ENCODE results near the gene PLD6.
A peak's percentile ranks its signal among the peaks of the same experiment; 100 is the strongest.
"Not testable (repeated sequence)": the region's sequence is repeated elsewhere in the genome, so short reads cannot be mapped to it uniquely, and the experiment has no call there.

The PLD6 gene

GRCh38 chr17:17206124-17206912 lies at the start of gene PLD6:
PLD6 (minus strand) TSS chr17:17206333; CDS start chr17:17206286, 47 bp downstream.
- no peaks in the 10 kb centered on the region for H4K20me1 ChIP-seq (ENCODE audit: low read depth, low read length)
- TF ChIP-seq CTCF (IDR thresholded peaks at IDR 0.05; ENCODE audit: insufficient read depth, low read length, poor library complexity, severe bottlenecking): no peak
- no peak for TF ChIP-seq EZH2phosphoT487 (conservative IDR thresholded peaks at IDR 0.05; ENCODE audit: low read length)
- no peaks in the 10 kb centered on the region for H3K9me3 ChIP-seq (ENCODE audit: insufficient read depth, low read length)
- H3K9me2 ChIP-seq (replicated peaks; ENCODE audit: insufficient read depth, low read length): no peaks in the 10 kb centered on the region
- H3K4me2 ChIP-seq (ENCODE audit: low read depth, low read length, poor library complexity, severe bottlenecking): peak within 1 kb of the TSS; percentile 55
- peak within 1 kb of the TSS; percentile 74 for H3K27ac ChIP-seq (ENCODE audit: low read depth, low read length)
- peaks cover 22% of the 10 kb centered on the region for H3K79me2 ChIP-seq (ENCODE audit: insufficient read depth, low read length)
- H3F3A ChIP-seq (ENCODE audit: insufficient read depth): peaks cover 16% of the 10 kb centered on the region; the same call in 1 of the 2 replicates
- no peaks in the 10 kb centered on the region for H3K27me3 ChIP-seq (ENCODE audit: low read length)
- H2AFZ ChIP-seq (ENCODE audit: low read depth, low read length, severe bottlenecking): peak within 1 kb of the TSS; percentile 39
- peak within 1 kb of the TSS; percentile 56 for H3K4me3 ChIP-seq (ENCODE audit: insufficient read depth, low read length, poor library complexity, severe bottlenecking)
- peak within 1 kb of the TSS; percentile 68 for H3K9ac ChIP-seq (ENCODE audit: low read length)
- no peaks in the 10 kb centered on the region for H3K36me3 ChIP-seq (ENCODE audit: low read length)

- not testable (repeated sequence) for H3F3A ChIP-seq (ENCODE audit: insufficient read depth)
- peaks cover 41% of the 10 kb centered on the region; the same call in 1 of the 2 replicates for H3K36me3 ChIP-seq (ENCODE audit: low read length)
Observed at GRCh38 chr17:17255689-17256088, 49.6 kb upstream of the PLD6 start.

GRCh38 chr17:17254036-17254435 lies 47.9 kb upstream of the PLD6 start:
- H3K9ac ChIP-seq (ENCODE audit: low read length): no peak overlapping the region
- TF ChIP-seq EZH2phosphoT487 (conservative IDR thresholded peaks at IDR 0.05; ENCODE audit: low read length) (no peak), CTCF (IDR thresholded peaks at IDR 0.05; ENCODE audit: insufficient read depth, low read length, poor library complexity, severe bottlenecking) (no peak)
- H3K9me2 ChIP-seq (replicated peaks; ENCODE audit: insufficient read depth, low read length): no peaks in the 10 kb centered on the region
- no peaks in the 10 kb centered on the region for H3F3A ChIP-seq (ENCODE audit: insufficient read depth)
- no peak overlapping the region for H3K4me3 ChIP-seq (ENCODE audit: insufficient read depth, low read length, poor library complexity, severe bottlenecking)
- H2AFZ ChIP-seq (ENCODE audit: low read depth, low read length, severe bottlenecking): no peak overlapping the region
- no peak overlapping the region for H3K4me2 ChIP-seq (ENCODE audit: low read depth, low read length, poor library complexity, severe bottlenecking)
- no peaks in the 10 kb centered on the region for H3K9me3 ChIP-seq (ENCODE audit: insufficient read depth, low read length)
- no peak overlapping the region for H3K27ac ChIP-seq (ENCODE audit: low read depth, low read length)
- H4K20me1 ChIP-seq (ENCODE audit: low read depth, low read length): no peaks in the 10 kb centered on the region
- H3K79me2 ChIP-seq (ENCODE audit: insufficient read depth, low read length): no peaks in the 10 kb centered on the region
- H3K36me3 ChIP-seq (ENCODE audit: low read length): peaks cover 34% of the 10 kb centered on the region; the same call in 1 of the 2 replicates
- H3K27me3 ChIP-seq (ENCODE audit: low read length): no peaks in the 10 kb centered on the region

More at GRCh38 chr17:17255689-17256088, 49.6 kb upstream of the PLD6 start:
- H3K4me3 ChIP-seq (ENCODE audit: insufficient read depth, low read length, poor library complexity, severe bottlenecking); H3K9ac ChIP-seq (ENCODE audit: low read length); H4K20me1 ChIP-seq (ENCODE audit: low read depth, low read length); H3K79me2 ChIP-seq (ENCODE audit: insufficient read depth, low read length); H3K27me3 ChIP-seq (ENCODE audit: low read length); H3K9me3 ChIP-seq (ENCODE audit: insufficient read depth, low read length); H3K9me2 ChIP-seq (replicated peaks; ENCODE audit: insufficient read depth, low read length); H3K27ac ChIP-seq (ENCODE audit: low read depth, low read length); H2AFZ ChIP-seq (ENCODE audit: low read depth, low read length, severe bottlenecking); H3K4me2 ChIP-seq (ENCODE audit: low read depth, low read length, poor library complexity, severe bottlenecking): not testable (repeated sequence)

- Histone ChIP-seq H3K9me2 (replicated peaks; ENCODE audit: insufficient read depth, low read length) (no peaks in the 10 kb centered on the region), H4K20me1 (ENCODE audit: low read depth, low read length) (no peaks in the 10 kb centered on the region), H3K9ac (ENCODE audit: low read length) (no peak overlapping the region), H3K9me3 (ENCODE audit: insufficient read depth, low read length) (no peaks in the 10 kb centered on the region), H3K4me2 (ENCODE audit: low read depth, low read length, poor library complexity, severe bottlenecking) (no peak overlapping the region), H2AFZ (ENCODE audit: low read depth, low read length, severe bottlenecking) (no peak overlapping the region), H3K27me3 (ENCODE audit: low read length) (no peaks in the 10 kb centered on the region), H3K27ac (ENCODE audit: low read depth, low read length) (no peak overlapping the region), H3K4me3 (ENCODE audit: insufficient read depth, low read length, poor library complexity, severe bottlenecking) (no peak overlapping the region), H3K79me2 (ENCODE audit: insufficient read depth, low read length) (no peaks in the 10 kb centered on the region), H3K36me3 (ENCODE audit: low read length) (peaks cover 33% of the 10 kb centered on the region; the same call in 1 of the 2 replicates), H3F3A (ENCODE audit: insufficient read depth) (peaks cover 5% of the 10 kb centered on the region; the same call in 1 of the 2 replicates)
- TF ChIP-seq EZH2phosphoT487 (conservative IDR thresholded peaks at IDR 0.05; ENCODE audit: low read length) (no peak), CTCF (IDR thresholded peaks at IDR 0.05; ENCODE audit: insufficient read depth, low read length, poor library complexity, severe bottlenecking) (no peak)
Observed at GRCh38 chr17:17253406-17253805, 47.3 kb upstream of the PLD6 start.
